M059J (cell line): Measurements from ENCODE around the gene EXOC6B. TPM values are rescaled to one million over a fixed set of nuclear protein-coding genes. Genes with fewer than 3 reads are reported as not detected.

ENCODE experiments used
- DNase-seq: peaks from one replicate; pipeline ENCODE4 v3.0.0-alpha.2; 2012; ENCODE audit warnings: low read depth
- total RNA-seq: library from RNA; depleted of rRNA; stranded (reverse); fragments of >200 nt; shearing (Covaris generic); gene quantifications from 2 replicates; pipeline ENCODE4 v1.2.3, GENCODE V29; 2014

The EXOC6B gene
- total RNA-seq, 1 experiment from 2014 or later: 18.5 TPM

DNA sequence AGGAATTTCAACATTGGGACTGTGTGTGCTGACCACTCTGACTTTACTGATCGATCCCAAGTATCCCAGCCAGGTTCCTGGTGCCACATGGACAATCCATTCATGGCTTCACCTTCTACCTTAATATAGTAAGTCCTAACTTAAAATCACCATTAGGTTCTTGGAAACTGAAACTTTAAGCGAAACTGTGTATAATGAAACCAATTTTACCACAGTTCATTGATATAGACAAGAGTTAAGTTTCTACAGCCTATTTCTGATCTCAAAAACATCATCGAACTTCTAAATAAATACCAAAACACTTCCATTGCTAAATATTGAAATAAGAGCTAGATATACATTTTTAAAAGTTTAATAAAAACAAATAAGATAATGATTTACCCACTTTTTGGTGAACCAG, 4.4 kb upstream of the EXOC6B start:
- no peak for DNase-seq

DNA sequence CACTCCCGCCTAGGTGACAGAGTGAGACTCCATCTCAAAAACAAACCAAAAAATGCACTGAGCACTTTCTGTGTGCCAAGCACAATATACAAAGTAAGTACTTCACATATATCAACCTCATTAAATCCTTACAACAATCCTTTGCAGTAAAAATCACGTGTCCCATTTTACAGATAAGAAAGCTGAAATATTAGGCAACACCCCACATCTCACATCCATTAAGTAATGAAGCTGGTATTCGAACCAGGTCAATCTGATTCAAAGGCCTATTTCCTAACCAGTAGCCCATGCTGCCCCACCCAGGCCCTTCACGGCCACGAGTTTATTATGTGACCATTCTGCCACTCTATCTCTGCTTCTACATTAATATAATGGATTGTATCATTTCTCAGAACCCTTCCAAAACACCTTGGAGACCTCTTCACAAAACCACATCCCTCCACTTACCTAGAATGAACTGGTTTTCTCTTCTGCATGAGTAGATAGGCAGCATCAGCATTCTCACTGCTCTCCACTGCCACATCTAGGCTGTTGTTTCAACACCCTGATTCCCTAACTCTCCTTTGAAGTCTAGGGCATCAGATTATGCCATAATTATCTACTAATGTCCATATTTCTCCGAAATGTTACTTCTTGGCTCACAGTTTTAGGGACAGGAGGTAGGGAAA, 3.1 kb upstream of the EXOC6B start:
- no peak for DNase-seq

DNA sequence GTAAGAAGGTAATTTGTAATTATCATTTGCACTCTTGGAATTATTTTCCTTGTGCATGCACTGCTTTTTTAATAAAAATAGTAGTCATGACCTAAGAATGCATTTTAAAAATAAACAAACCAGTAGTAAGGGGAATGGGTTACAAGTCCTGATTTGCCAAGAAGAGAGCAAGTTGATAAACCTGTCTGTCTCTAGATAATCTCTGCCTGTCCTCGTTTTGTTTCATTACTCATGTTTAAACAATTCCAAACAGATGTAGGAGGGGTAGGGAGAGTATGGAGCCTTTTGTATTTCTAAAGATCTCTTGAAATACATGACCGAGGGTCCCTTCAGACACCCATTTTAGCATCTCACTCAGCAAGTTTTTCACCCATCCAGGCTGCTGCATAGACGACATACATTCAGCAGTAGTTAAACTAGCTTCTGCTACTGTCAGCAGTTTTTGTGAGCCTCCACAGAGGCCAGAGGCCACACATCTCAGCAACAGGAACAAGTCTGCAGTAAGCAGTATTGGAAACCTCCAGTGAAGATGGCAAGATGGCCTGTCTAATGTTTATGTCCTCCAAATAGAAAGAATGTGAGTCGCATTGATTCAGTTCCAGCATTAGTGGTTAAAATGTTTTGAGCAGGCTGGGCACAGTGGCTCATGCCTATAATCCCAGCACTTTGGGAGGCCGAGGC, 2.3 kb upstream of the EXOC6B start:
- DNase-seq: peak; percentile 89

DNA sequence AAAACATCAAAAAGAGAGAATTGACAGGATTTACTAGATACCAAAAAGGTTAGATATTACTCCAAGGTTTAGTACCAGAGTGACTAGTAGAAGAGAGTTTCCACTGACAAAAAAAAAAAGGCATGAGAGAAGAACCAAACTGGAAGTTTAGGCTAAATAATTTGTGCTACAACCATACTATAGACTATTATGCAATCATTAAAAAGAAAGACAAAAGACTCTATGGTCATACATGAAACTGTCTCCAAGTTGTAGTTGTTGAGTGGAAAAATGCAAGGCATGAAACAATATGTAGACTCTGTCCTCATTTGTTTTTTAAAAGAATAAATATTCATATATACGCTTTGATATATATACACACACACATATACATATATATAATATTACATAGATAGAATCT, 1.7 kb upstream of the EXOC6B start:
- DNase-seq: no peak

GRCh38 chr2:72826156-72826477, 284 bp upstream of the EXOC6B start:
- no peak for DNase-seq

DNA sequence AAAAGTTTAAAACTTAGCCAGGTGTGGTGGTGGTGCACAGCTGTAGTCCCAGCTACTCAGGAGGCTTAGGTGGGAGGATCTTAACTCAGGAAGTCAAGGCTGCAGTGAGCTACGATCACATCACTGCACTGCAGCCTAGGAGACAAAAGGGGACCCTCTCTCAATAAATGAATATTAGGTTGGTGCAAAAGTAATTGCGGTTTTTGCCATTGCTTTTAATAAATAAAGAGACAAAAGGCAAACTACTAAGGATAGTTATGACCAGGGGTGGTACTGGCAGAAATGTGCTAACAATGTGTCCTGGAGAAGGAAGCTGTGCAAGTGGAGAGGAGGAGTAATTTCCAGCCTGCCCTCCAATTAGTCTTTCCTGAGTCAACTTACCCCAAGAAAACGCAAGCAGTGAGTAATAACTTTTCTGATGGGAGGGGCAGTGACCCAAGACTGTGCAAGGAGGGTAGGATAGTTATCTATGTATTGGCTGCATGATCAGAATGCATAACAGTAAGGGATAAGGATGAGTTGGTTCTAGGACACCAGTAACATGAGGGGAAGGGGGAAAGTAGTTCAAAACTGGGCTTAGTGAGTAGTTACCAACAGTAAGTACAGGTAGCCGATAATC, 1.5 kb downstream of the EXOC6B start:
- DNase-seq: peak; percentile 74

DNA sequence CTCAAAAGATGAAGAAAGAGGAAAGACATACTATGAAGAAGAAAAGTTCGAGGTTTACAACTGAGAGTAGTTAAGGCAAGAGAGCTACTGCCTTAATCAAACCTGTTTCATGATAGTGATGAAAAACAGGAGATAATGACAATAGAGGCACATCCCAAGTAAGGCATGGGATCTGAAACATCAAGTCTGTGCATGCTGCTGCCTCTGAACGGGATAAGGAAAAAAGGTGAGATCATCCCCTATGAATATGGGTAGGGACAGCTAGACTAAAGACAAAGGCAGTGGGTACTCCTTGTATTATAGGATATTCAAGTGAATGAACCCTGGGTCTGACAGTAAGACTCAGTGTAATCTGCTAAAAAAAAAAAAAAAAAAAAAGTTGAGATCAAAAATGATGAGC, 3.0 kb downstream of the EXOC6B start:
- DNase-seq: no peak

- no peak for DNase-seq
Measured at GRCh38 chr2:72821983-72822382, 3.9 kb downstream of the EXOC6B start.

DNA sequence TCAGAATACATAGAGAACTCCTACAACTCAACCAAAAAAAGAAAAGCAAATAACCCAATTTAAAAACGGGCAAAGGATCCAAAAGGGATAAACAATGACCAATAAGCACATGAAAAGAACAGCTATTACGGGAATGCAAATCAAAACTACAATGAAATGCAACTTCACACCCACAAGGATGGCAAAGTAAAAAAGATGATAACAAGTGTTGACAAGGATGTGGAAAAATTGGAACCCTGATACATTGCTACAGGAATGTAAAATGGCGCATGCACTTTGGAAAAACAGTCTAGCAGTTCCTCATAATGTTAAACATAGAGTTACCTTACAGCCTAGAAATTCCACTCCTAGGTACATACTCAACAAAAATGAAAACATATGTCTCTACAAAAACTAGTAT, 4.7 kb downstream of the EXOC6B start:
- DNase-seq: no peak

GRCh38 chr2:72819501-72819900, 6.3 kb downstream of the EXOC6B start:
- peak; percentile 34 for DNase-seq

DNA sequence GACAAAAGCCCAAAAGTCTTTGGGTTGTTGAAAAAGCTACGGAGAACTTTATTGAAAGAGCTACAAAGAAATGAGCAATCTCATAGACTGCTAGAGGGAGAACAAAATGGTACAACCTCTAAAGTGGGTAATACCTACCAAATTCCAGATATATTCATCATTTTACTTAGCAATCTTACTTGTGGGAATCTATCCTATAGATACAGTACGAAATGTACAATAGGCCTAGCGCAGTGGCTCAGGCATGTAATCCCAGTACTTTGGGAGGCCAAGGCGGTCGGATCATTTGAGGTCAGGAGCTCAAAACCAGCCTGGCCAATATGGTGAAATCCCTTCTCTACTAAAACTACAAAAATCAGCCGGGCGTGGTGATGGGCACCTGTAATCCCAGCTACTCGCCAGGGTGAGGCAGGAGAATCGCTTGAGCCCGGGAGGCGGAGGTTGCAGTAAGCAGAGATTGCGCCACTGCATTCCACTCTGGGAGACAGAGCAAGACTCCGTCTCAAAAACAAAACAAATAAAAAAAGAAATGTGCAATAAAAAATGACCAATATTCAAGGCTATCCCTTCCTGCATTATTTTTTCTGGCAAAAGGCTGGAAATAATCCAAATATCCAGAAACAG, 10.1 kb downstream of the EXOC6B start:
- no peak for DNase-seq

DNA sequence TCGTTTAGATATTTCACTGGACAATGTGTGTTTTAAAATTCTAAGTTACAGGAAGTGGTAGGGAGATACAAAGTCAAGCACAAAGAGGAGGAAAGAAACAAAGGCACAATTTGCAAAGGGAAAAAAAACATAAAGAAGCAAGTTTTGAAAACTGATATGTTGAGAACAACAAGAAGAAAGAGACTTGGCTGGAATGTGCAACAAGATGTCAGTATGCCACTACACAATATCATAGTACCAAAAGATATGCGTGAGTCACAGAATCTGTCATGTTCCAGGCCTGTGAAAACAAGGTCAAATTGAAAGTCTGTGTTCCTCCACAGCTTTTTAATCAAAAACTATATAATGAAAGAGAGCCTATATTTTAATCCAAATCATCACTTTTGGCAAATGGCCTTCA, 12.0 kb downstream of the EXOC6B start:
- peak; percentile 35 for DNase-seq

GRCh38 chr2:72810165-72810564, 15.7 kb downstream of the EXOC6B start:
- no peak for DNase-seq

DNA sequence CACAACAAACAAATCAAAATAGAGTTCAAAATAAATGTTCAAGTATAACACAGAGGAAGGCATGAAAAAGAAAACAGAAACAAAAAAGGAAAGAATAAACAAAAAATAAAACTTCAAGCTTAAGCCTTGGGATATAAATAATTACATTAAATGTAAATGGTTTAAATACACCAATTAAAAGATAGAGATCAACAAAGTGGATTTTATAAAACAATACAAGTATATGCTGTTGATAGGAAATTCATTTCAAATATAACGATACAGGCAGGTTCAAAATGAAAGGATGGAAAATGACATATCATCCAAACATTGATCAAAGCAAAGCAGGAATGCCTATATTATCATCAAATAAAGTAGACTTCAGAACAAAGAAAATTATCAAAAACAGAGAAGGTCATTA, 16.7 kb downstream of the EXOC6B start:
- no peak for DNase-seq

DNA sequence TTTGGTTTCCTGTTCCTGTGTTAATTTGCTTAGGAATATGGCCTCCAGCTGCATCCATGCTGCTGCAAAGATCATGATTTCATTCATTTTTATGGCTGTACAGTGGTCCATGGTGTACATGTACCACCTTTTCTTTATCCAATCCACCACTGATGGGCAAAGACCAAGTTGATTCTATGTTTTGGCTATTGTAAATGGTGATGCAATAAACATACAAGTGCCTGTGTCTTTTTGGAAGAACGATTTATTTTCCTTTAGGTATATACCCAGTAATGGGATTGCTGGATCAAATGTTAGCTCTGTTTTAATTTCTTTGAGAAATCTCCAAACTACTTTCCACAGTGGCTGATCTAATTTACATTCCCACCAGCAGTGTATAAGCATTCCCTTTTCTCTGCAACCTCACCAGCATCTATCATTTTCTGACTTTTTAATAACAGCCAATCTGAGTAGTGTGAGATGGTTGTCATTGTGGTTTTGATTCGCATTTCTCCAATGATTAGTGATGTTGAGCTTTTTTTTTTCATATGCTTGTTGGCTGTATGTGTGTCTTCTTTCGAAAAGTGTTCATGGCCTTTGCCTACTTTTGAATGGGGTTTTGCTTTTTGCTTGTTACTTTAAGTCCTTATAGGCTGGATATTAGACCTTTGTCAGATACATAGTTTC, 19.4 kb downstream of the EXOC6B start:
- DNase-seq: peak; percentile 13

DNA sequence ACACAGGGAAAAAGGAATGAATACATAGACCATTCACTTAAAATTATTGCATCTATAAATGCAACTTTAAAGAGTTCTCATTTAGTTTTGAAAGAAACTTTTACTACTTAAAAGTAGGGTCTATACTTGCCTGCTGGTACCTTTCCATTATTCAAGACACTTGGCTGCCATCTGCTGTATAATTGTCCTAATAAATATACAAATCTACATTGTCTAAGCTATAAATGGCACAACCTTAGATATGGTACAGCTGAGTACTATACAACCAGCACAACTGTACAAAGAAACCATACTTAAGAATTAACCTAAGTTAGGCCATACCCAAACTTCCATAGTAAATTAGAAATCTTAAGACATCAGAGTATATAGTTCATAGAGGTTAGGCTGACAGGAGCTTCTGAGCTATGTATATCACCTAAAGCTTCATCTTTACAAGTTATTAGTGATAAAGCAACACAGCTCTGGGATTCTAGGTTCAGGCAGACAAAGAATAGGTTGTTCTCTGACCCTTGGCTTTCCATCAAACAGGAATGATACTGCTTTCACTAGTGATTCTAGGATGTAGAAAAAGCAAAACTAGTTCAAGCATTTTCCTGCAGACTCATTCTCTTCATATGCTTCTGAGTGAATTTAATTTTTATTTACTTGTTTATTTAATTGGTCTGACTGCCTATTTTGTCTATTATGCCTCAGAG, 22.1 kb downstream of the EXOC6B start:
- DNase-seq: peak; percentile 11

GRCh38 chr2:72803151-72803550, 22.7 kb downstream of the EXOC6B start:
- DNase-seq: peak; percentile 71

DNA sequence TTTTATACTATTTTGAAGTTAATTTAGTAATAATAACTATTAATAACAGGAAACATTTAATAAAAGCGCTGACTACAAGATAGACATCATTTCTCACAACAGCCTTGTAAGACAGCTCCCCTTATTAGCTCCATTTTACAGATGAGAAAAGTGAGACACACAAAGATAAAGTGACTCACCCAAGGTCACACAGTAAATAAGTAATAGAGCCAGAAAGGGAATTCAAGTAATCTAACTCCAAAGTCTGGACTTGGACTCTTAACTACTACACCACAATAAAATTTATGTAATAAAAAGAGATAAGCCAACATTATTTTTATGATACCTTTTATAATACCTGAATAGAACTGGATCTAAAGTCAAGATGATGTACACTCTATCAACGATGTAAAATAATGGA, 25.3 kb downstream of the EXOC6B start:
- no peak for DNase-seq

DNA sequence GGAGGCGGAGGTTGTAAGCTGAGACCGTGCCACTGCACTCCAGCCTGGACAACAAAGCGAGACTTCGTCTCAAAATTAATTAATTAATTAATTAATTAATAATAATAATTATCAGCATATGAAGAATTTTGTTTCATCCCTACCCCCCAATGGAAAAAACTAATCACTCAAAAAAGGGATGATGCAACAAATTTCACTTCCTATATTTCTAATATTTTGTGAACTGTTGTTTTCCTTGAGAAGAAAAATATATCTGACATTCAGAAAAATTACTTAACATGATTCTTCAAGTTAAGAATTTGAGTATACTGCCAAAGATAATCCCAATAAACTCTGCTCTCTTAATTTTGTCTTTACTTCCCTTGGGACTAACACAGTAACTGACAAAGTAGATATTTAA, 28.1 kb downstream of the EXOC6B start:
- no peak for DNase-seq

DNA sequence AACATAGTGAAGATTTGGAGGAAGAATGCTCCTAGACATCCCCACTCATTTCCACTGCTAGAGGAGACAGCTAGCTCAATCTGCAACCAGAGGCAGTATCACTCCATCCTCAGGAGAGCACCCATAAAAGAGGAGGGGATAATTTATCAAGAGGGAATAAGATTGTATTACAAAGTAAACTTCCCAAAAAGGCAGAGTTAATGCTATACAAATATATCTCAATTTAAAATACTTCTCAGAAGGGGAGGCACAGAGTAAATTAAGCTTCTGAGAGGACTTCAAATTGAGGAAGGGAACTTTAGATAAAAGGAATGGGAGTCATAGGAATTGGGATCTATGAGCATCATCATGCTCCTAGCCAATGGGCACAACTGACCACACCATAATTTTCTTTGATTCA, 29.1 kb downstream of the EXOC6B start:
- DNase-seq: no peak

DNA sequence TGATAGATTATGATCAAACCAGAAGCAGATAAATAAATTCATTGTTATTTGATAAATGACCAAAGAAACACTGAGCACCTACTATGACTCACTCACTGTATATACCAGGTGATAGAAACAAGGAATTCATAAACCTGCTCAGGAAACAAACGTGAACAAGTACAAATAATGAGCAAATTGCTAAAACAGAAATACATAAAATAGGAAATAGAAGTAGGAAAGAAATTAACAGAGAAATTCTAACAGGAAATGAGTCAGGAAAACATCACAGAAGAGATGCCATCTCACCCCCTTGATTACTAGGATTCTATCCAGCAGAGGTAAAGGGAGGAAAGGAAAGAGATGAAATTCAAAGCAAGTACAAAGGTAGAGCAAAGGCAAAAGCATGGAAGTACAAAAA, 31.3 kb downstream of the EXOC6B start:
- peak; percentile 47 for DNase-seq
